Stimulated activated CD4-positive, alpha-beta T cell treated with anti-CD3 and anti-CD28 coated beads, Interleukin-1b, Interleukin-23, amount 100 ng/mL, for 24 hours (primary cell): Measurements from ENCODE around the gene CELF2.

Source experiments
- DNase-seq, 4 experiments: peaks; one replicate each; pipeline ENCODE4 v3.0.0-alpha.2; 2020; ENCODE audit warnings: low read depth in 4 of 4, low spot score in 1 of 4

Gene CELF2

GRCh38 chr10:11057018-11057417 is 39.3 kb downstream of the CELF2 start:
- no peak for DNase-seq

DNA sequence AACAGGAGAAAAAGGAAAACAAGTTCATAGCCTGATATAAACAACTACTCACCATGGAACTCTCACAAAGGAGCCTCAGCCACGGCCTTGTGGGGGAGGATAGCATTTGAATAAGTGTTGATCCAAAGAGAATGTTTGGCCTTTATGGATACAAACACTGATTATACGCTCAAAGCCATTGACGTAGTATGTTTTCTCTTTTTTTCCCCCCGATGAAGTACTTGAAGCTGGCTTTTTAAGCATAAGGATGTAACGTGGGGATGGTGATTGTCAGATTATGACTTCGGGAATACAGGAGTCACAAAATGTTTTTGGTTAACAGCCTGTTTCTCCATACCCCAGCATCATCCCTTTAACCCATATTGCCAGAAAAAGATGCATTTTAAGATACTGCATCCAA is 39.8 kb downstream of the CELF2 start:
- no peak for DNase-seq

GRCh38 chr10:11057994-11058393 is 40.3 kb downstream of the CELF2 start:
- DNase-seq = no peak

GRCh38 chr10:11058965-11059364 is 41.3 kb downstream of the CELF2 start:
- DNase-seq = no peak

GRCh38 chr10:11063856-11064255 is 46.2 kb downstream of the CELF2 start:
- no peak for DNase-seq

DNA sequence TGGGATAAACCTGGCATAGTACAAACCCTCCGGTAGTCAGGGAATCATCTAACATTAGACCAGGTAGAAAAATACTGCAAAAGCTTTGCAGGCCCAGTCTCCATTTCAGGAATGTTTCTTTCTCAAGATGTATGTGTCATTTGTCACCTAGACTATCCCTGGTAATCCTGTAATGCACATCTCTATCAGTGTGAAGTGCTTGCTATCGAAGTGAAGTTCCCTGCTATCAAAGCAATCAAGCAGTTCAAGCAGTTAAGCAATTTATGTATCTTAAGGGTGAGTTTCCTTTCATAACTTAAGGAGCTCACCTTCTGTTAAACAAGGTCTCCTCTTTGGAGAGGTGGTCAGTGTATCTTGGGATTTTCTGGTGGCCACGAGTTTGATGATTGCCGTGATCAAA is 47.2 kb downstream of the CELF2 start:
- DNase-seq = no peak

DNA sequence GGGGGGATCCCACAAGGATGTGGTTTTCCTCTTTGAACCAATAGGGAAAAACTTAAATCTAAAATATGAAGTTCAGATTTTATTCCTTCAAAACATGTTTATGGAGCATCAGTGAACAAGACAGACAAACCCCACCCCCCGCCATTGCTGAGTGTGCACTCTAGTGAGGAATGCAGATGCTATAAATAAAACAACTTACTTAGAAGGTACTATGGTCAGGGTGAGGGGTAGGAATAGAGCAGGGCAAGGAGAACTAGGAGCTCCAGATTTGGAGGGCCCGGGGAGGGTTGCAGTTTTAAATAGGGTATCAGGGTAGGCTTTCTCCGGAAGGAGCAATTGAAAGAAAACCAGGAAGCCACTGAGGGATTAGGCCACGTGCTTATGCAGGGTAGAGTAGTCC is 47.9 kb downstream of the CELF2 start:
- no peak for DNase-seq

DNA sequence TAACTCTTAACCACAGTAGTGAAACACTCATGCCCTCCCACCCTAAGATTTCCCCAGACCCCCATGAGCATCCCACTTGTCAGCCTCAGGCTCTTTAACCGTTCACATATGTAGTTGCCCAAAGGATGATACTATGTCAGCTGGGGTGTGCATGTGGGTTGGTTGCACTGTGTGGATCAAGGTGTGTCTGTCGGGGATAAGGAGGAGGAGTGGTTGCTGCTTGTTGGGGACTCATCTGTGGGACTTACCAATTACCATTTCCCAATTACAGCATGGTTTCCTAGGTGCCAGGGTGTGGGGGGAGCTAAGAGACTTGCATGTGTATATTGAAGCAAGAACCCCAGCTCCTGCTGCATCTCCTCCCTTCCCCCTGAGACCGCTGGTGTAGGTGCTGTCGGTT is 48.8 kb downstream of the CELF2 start:
- no peak for DNase-seq

DNA sequence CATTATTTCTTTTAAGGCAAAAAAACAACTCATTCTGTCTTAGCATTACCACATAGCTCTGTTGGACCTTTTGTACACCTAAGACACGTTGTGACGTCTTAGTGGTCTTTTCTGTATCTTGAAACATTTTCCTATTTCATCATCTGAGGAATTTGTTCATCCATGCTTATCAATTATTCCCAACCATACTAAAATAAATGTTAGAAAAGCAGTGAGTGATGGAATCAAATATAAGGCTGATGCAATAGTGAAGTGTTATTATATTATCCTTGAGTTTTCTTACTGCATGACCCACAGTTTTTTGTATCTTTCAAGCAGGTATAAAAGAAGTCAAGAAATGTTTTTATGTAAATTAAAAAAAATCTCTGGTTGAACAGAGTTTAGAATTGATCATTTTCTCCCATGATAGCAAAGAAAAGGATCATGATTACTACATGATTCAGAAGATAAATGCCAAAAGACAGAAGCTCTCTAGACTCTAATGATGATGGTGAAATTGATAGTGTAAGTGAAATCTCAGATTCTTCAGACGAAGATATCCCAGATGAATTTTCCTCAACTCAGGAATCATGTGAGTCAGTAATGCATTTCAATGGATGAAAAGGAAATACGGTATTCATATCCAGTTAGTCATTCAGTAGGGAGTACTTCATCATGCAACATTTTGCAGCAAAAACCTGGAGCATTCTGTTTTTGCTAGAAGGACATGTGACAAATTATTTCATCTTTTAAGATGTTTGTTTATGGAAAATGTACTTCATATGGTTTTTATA is 51.4 kb downstream of the CELF2 start:
- no peak for DNase-seq

GRCh38 chr10:11073410-11073809 is 55.7 kb downstream of the CELF2 start:
- no peak for DNase-seq

- no peak for DNase-seq
Observed at GRCh38 chr10:11074536-11075267, 57.0 kb downstream of the CELF2 start.

DNA sequence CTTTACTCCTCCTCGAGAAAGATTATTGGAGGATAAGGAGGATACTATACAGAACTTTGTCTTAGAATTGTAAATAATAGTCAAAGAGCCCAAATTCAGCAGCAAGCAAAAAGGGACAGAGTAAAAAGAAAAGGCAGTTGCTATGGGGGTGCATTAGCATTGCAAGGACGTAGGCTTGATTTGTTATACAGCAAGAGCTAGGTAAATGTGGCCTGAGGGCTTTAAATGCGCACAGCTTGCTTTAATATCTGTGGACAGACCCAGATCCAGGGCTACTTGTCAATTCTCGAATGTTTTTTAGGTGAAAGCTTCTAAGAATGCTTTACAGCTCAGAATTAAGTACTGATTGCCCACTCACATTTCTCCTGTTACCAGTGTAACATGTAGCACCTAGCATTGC is 58.5 kb downstream of the CELF2 start:
- DNase-seq = no peak

DNA sequence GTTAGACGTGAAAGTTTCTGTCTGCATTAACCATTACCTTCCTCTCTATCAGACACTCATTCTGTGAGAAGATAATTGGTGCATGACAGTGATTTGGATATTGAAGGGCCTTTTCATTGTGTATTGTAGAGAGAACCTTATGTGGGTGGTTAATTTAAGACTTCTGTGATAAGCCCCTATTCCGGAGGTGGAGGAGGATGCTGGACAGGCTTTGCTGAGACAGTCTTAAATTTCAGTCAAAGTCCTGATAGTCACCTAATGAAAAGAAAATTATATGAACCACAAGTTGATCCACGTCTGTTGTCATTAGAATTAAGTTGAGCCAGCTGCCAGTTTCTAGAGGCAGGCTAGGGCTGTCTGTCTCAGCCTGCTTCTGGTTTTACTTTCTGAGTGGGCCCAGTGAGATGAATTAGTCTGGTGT is 62.9 kb downstream of the CELF2 start:
- DNase-seq = no peak

GRCh38 chr10:11081408-11081807 is 63.7 kb downstream of the CELF2 start:
- DNase-seq = no peak

DNA sequence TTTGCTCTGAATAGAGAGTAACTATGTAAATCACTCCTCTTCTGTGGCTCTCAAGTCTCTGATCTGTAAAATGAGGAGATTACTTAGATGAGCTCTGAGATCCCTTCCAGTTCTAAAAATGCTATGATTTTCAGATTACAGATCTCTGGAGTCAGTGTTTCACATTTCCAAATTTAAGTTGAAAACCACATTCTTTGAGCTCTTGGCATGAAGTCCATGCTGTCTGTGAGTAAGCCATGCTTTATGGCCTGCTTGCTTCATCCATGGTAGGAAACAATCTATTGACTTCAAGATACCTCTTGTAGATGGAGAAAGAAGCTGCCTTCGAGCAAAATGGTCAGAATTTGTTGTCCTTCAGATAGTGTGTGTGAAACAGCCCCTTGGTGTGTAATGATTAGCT is 64.9 kb downstream of the CELF2 start:
- DNase-seq = no peak

DNA sequence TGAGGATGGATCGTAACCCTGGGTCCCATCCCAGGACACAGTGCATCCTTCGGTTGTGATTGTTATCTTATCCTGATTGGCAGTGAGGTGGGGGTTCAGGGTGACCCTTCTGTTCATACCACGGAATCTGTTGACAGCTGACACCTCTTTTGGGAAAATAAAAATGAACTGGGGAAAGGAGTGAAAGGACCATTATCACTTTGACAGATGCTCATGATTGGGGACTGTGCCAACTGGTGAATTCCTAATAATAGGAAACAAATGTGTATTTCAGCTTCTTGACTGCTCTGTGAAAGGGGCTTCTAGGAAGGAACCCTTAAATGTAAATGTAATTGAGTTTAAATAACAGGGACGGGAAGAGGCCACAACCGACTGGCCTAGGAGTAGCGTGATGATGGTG is 65.4 kb downstream of the CELF2 start:
- no peak for DNase-seq

GRCh38 chr10:11085545-11085944 is 67.9 kb downstream of the CELF2 start:
- DNase-seq = no peak

- DNase-seq = no peak
Observed at GRCh38 chr10:11086177-11086840, 68.6 kb downstream of the CELF2 start.

GRCh38 chr10:11087372-11087771 is 69.7 kb downstream of the CELF2 start:
- no peak for DNase-seq

DNA sequence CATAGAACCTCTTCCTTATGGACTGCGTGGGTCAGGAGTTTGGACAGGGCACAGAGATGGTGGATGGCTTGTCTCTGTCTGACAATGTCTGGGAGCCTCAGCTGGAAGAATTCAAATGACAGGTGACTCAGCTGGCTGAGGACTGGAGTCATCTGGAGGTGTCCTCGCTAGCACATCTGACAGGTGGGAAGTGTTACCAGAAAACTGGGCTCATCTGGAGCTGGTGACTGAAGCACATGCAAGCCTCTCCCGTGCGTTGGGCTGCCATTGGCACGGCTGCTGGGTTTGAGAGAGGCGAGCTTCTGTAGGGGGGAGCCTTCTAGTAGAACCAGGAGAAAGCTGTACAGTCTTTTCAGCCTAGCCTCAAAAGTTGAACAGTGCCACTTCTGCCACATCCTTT is 71.0 kb downstream of the CELF2 start:
- DNase-seq = no peak

DNA sequence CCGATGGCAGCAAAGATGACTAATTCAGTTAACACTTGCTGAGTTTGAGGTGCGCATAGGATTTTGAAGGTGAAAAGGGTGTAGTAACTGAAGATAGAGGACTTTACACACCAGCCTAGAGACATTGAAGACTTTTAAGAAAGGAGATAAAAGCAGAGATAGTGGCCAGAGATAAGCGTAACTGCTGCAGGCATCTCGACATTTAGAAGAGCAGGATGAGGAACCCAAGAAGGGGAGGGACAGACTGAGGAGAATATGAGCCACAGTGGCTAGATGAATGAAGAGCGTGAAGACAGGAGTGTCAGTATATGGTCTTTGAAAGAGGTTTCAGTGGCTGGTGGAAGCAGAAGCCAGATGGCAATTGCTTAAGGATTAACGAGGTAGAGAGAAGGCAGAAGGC is 71.6 kb downstream of the CELF2 start:
- no peak for DNase-seq

GRCh38 chr10:11091517-11092102 is 73.9 kb downstream of the CELF2 start:
- no peak for DNase-seq
